Measurements from ENCODE around the gene CFL1.

DNA sequence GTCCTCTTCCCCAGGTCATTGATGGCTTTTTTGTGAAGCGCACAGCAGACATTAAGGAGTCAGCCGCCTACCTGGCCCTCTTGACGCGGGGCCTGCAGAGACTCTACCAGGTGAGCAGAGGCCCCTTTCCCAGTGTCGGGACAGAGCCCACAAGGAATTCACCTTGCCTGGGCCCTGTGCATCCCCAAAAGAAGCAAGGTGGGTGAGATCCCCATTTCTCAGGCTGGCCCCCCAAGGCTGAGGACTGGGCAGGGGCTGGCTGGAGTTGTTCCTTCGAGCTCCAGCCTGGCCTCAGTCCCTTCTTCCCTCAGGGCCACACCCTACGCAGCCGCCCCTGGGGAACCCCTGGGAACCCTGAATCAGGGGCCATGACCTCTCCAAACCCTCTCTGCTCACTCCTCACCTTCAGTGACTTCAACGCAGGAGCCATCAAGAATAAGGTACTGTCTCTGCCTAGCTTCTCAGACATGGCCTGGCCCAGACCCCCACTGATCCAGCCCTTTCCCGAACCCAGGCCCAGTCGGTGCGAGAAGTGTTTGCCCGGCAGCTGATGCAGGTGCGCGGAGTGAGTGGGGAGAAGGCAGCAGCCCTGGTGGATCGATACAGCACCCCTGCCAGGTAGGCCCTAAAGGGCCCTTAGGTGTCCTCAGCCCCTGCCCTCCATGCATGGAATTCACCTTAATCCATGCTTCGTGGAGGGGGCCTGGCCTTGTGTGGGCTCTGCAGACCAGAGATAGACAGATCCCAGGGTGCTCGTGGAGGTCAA lies 6.9 kb upstream of the CFL1 start:
- TF ChIP-seq EZH2 (IDR thresholded peaks at IDR 0.05; ENCODE audit: low read depth, unreplicated experiment) (no peak), POLR2AphosphoS5 (IDR thresholded peaks at IDR 0.05; ENCODE audit: low read depth) (no peak), EZH2phosphoT487 (IDR thresholded peaks at IDR 0.05; ENCODE audit: unreplicated experiment) (no peak), ZNF331 (CRISPR knock-in tag; IDR thresholded peaks at IDR 0.05; ENCODE audit: low read depth) (no peak)
- TF ChIP-seq, protein P1, sequence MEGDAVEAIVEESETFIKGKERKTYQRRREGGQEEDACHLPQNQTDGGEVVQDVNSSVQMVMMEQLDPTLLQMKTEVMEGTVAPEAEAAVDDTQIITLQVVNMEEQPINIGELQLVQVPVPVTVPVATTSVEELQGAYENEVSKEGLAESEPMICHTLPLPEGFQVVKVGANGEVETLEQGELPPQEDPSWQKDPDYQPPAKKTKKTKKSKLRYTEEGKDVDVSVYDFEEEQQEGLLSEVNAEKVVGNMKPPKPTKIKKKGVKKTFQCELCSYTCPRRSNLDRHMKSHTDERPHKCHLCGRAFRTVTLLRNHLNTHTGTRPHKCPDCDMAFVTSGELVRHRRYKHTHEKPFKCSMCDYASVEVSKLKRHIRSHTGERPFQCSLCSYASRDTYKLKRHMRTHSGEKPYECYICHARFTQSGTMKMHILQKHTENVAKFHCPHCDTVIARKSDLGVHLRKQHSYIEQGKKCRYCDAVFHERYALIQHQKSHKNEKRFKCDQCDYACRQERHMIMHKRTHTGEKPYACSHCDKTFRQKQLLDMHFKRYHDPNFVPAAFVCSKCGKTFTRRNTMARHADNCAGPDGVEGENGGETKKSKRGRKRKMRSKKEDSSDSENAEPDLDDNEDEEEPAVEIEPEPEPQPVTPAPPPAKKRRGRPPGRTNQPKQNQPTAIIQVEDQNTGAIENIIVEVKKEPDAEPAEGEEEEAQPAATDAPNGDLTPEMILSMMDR (conservative IDR thresholded peaks at IDR 0.05; ENCODE audit: low read depth in 2 of 2) = no peak
- TF ChIP-seq, protein P2, sequence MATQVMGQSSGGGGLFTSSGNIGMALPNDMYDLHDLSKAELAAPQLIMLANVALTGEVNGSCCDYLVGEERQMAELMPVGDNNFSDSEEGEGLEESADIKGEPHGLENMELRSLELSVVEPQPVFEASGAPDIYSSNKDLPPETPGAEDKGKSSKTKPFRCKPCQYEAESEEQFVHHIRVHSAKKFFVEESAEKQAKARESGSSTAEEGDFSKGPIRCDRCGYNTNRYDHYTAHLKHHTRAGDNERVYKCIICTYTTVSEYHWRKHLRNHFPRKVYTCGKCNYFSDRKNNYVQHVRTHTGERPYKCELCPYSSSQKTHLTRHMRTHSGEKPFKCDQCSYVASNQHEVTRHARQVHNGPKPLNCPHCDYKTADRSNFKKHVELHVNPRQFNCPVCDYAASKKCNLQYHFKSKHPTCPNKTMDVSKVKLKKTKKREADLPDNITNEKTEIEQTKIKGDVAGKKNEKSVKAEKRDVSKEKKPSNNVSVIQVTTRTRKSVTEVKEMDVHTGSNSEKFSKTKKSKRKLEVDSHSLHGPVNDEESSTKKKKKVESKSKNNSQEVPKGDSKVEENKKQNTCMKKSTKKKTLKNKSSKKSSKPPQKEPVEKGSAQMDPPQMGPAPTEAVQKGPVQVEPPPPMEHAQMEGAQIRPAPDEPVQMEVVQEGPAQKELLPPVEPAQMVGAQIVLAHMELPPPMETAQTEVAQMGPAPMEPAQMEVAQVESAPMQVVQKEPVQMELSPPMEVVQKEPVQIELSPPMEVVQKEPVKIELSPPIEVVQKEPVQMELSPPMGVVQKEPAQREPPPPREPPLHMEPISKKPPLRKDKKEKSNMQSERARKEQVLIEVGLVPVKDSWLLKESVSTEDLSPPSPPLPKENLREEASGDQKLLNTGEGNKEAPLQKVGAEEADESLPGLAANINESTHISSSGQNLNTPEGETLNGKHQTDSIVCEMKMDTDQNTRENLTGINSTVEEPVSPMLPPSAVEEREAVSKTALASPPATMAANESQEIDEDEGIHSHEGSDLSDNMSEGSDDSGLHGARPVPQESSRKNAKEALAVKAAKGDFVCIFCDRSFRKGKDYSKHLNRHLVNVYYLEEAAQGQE (IDR thresholded peaks at IDR 0.05; ENCODE audit: unreplicated experiment) = no peak
- TF ChIP-seq, protein P3, sequence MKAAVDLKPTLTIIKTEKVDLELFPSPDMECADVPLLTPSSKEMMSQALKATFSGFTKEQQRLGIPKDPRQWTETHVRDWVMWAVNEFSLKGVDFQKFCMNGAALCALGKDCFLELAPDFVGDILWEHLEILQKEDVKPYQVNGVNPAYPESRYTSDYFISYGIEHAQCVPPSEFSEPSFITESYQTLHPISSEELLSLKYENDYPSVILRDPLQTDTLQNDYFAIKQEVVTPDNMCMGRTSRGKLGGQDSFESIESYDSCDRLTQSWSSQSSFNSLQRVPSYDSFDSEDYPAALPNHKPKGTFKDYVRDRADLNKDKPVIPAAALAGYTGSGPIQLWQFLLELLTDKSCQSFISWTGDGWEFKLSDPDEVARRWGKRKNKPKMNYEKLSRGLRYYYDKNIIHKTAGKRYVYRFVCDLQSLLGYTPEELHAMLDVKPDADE (IDR thresholded peaks at IDR 0.05) = no peak

Measured in GM23338 (cell line).